ENCODE results near the gene SHD.

DNA sequence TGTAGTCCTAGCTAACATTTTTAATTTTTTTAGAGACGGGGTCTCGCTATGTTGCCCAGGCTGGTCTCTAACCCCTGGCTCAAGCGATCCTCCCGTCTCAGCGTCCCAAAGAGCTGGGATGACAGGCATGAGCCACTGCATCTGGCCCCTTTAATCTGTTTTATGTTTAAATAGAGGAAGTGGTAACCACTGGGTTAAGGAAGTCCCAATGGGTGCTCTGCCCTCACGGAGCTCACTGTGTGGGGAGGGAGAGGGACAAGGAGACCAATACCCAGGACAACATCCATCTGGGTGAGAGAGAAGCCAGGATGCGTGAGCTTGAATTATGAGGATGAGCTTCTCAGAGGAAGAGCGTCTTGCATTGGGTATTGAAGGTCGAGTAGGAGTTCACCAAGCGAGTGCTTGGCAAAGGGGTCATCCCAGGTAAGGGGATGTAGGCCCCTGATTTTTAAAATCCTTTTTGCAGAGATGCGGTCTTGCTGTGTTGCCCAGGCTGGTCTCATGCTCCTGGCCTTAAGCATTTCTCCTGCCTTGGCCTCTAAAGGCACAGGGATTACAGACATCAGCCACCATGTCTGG lies 18.4 kb upstream of the SHD start:
- no peak for TF ChIP-seq EP300 (IDR thresholded peaks at IDR 0.05)
- TF ChIP-seq, protein P1, sequence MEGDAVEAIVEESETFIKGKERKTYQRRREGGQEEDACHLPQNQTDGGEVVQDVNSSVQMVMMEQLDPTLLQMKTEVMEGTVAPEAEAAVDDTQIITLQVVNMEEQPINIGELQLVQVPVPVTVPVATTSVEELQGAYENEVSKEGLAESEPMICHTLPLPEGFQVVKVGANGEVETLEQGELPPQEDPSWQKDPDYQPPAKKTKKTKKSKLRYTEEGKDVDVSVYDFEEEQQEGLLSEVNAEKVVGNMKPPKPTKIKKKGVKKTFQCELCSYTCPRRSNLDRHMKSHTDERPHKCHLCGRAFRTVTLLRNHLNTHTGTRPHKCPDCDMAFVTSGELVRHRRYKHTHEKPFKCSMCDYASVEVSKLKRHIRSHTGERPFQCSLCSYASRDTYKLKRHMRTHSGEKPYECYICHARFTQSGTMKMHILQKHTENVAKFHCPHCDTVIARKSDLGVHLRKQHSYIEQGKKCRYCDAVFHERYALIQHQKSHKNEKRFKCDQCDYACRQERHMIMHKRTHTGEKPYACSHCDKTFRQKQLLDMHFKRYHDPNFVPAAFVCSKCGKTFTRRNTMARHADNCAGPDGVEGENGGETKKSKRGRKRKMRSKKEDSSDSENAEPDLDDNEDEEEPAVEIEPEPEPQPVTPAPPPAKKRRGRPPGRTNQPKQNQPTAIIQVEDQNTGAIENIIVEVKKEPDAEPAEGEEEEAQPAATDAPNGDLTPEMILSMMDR (IDR thresholded peaks at IDR 0.05) = no peak
